Activated naive CD8-positive, alpha-beta T cell treated with anti-CD3 and anti-CD28 coated beads, Interleukin-2, amount 10 ng/mL, durations not matched to agents 7 days and 5 days (primary cell): ENCODE data around the gene S100A6. TPM values are rescaled to one million over a fixed set of nuclear protein-coding genes. Genes with fewer than 3 reads are reported as not detected.
"Not testable (repeated sequence)": the region's sequence is repeated elsewhere in the genome, so short reads cannot be mapped to it uniquely, and the experiment has no call there.

ENCODE experiments used
- ATAC-seq: fragments of 150-1000 bp; cut with Tn5 transposase; one replicate; pipeline ENCODE4 v1.10.0; 2021; ENCODE audit warnings: low read depth, moderate library complexity
- POLR2A ChIA-PET: fragments of 350-600 bp; sonication (Branson Sonifier 250); formaldehyde crosslinking; loops from one replicate; lab custom pipeline; 2021; ENCODE audit warnings: antibody characterized with exemption; lab: Charles Lee
- DNase-seq: peaks from one replicate; pipeline ENCODE4 v3.0.0; 2021
- H3K27ac Mint-ChIP-seq: one replicate; pipeline ENCODE4 v1.8.0; 2022; ENCODE audit warnings: mild to moderate bottlenecking, mixed read lengths
- H3K27me3 Mint-ChIP-seq: one replicate; pipeline ENCODE4 v1.8.0; 2022; ENCODE audit warnings: mild to moderate bottlenecking, moderate library complexity, mixed read lengths
- H3K36me3 Mint-ChIP-seq: one replicate; pipeline ENCODE4 v1.8.0; 2021; ENCODE audit warnings: mild to moderate bottlenecking, mixed read lengths
- H3K4me1 Mint-ChIP-seq: one replicate; pipeline ENCODE4 v1.8.0; 2021; ENCODE audit warnings: mixed read lengths
- H3K4me3 Mint-ChIP-seq: one replicate; pipeline ENCODE4 v1.8.0; 2022; ENCODE audit warnings: mild to moderate bottlenecking, moderate library complexity, mixed read lengths
- H3K9me3 Mint-ChIP-seq: one replicate; pipeline ENCODE4 v1.8.0; 2021; ENCODE audit warnings: mixed read lengths
- total RNA-seq, 2 experiments: library from RNA; stranded (reverse); gene quantifications; one replicate each; pipeline ENCODE4 v1.2.3, GENCODE V29; 2021

Gene S100A6
- total RNA-seq, result 100 to 1,000 TPM; 365 to 373 TPM

DNA sequence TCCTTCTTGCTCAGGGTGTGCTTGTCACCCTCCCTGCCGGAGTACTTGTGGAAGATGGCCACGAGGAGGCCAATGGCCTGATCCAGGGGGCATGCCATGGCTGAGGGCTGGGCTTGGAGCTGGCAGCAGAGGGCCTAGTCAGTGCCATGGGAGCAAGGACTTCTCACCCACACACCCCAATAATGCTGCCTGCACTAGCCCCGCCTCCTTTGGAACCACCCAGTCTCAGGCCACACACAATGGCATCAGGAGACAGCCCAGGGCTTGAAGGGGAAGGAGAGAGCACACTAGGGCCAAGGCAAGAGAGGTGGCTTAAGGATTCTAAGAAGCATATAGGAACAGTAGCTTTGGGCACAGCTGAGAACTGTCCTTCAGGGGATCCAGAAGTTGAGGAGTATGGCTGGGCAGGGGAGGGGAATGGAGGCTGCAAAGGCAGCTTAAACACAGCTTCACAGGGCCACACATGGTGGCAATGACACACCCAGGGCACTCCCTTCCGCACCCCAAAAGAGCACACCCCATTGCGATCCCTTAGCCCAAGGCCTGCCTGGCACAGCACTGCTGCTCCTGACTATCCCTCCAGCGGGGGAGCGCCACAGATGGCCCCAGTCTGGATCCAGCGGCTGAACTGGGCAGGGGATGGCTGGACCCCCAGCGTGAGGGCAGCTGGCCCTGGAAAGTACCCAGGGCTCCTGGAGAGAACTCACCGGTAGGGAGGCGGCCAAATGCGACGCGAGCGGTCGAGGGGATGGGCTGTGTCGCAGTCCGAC, at the start of gene S100A6:
TSS of gene S100A6 (minus strand) at position 750 of the 770 bp plus-strand sequence. CDS start at position 98, 652 bp downstream.
- H3K9me3 Mint-ChIP-seq, result no peaks in the 10 kb centered on the region
- H3K27me3 Mint-ChIP-seq, result no peaks in the 10 kb centered on the region
- peak; percentile 58 for DNase-seq
- peaks cover 56% of the 10 kb centered on the region for H3K4me1 Mint-ChIP-seq
- POLR2A ChIA-PET, result interaction anchor here (0.8 to 6.8 kb wide), 16 partner anchors 10 to 455 kb away, joined by 3 to 140 read pairs (median 4); partner anchors contain the start of genes CHTOP, JTB, S100A2 and S100A4
- peak; percentile 40 for ATAC-seq
- H3K36me3 Mint-ChIP-seq, result peaks cover 6% of the 10 kb centered on the region
- peak within 1 kb of the TSS; percentile 91 for H3K4me3 Mint-ChIP-seq
- peak within 1 kb of the TSS; percentile 99 for H3K27ac Mint-ChIP-seq

DNA sequence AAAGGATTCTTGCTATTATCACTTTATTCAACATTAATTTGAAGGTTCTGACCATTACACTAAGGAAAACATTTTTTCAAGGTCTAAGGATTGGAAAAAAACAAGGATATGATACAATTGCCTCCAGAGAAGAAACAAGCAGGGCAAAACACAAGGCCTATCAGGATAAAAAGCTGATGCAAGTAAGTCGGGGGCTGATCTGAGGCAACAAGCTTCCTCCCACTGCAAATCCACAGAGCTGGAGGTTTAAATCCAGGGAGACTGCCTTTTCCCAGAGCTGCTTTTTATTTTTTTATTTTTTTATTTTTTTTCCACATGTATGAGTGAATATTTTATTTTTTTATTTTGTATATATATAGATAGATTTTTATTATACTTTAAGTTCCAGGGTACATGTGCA, 49.2 kb upstream of the S100A6 start:
- DNase-seq (no peak), ATAC-seq (no peak)
- Mint-ChIP-seq H3K27me3 (peaks cover 23% of the 10 kb centered on the region), H3K27ac (no peak overlapping the region), H3K36me3 (no peaks in the 10 kb centered on the region), H3K9me3 (no peaks in the 10 kb centered on the region), H3K4me1 (no peaks in the 10 kb centered on the region), H3K4me3 (no peak overlapping the region)
- POLR2A ChIA-PET, result no interaction called here

DNA sequence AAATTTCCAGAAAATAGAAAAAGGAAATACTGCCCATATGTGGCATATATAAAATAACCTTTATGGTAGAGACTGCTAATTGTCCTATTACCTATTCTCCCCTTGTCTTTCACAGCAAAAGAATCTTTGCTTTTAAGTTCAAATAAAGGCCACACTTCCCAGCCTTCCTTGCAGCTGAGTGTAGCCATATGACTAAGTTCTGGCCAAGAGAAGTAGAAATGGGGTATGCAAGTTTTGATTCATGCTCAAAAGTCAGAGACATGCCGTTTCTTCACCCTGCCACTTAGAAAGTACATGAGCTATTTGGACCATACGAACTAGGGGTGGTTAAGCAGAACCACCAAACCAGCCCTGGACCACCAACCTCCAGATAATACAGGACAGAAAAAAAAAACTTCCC, 48.2 kb upstream of the S100A6 start:
- Mint-ChIP-seq H3K27ac (no peak overlapping the region), H3K4me3 (no peak overlapping the region), H3K27me3 (peaks cover 30% of the 10 kb centered on the region), H3K9me3 (no peaks in the 10 kb centered on the region), H3K36me3 (no peaks in the 10 kb centered on the region), H3K4me1 (no peaks in the 10 kb centered on the region)
- no peak for DNase-seq
- POLR2A ChIA-PET, result no interaction called here
- no peak for ATAC-seq

DNA sequence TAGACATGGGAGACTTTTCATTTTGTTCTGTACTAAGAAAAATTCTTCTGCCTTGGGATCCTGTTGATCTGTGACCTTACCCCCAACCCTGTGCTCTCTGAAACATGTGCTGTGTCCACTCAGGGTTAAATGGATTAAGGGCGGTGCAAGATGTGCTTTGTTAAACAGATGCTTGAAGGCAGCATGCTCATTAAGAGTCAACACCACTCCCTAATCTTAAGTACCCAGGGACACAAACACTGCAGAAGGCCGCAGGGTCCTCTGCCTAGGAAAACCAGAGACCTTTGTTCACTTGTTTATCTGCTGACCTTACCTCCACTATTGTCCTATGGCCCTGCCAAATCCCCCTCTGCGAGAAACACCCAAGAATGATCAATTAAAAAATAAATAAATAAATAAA, 47.7 kb upstream of the S100A6 start:
- H3K4me3 Mint-ChIP-seq, H3K27ac Mint-ChIP-seq, DNase-seq, H3K9me3 Mint-ChIP-seq, H3K4me1 Mint-ChIP-seq, H3K36me3 Mint-ChIP-seq, ATAC-seq, POLR2A ChIA-PET: not testable (repeated sequence)
- H3K27me3 Mint-ChIP-seq, result peaks cover 32% of the 10 kb centered on the region

DNA sequence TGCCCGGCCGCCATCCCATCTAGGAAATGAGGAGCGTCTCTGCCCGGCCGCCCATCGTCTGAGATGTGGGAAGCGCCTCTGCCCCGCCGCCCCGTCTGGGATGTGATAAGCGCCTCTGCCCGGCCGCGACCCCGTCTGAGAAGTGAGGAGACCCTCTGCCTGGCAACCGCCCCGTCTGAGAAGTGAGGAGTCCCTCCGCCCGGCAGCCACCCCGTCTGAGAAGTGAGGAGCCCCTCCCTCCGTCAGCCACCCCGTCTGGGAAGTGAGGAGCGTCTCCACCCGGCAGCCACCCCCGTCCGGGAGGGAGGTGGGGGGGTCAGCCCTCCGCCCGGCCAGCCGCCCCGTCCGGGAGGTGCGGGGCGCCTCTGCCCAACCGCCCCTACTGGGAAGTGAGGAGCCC, 47.0 kb upstream of the S100A6 start:
- DNase-seq, H3K4me1 Mint-ChIP-seq, ATAC-seq, H3K9me3 Mint-ChIP-seq, H3K27ac Mint-ChIP-seq, H3K4me3 Mint-ChIP-seq, POLR2A ChIA-PET, H3K36me3 Mint-ChIP-seq: not testable (repeated sequence)
- peaks cover 33% of the 10 kb centered on the region for H3K27me3 Mint-ChIP-seq

DNA sequence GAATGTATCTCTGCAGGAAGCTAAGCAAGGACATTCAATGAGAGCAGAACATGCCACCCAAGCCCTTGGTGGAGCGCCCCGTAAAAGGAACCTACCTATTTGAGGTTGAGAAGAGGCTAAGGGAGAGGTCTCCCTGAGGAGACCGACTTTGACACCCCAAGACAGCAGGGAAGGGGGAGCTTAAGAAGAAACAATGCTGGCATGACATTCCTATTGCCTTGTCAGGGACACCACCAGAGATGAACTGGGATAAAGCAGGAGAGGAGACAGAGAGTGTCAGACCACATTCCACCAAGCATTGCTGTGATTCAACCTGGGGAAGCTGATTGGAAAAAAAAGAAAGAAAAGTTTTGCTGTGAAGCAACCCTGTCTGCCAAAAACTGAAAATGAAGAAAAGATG, 43.1 kb upstream of the S100A6 start:
- no peak overlapping the region for H3K27ac Mint-ChIP-seq
- POLR2A ChIA-PET, result no interaction called here

DNA sequence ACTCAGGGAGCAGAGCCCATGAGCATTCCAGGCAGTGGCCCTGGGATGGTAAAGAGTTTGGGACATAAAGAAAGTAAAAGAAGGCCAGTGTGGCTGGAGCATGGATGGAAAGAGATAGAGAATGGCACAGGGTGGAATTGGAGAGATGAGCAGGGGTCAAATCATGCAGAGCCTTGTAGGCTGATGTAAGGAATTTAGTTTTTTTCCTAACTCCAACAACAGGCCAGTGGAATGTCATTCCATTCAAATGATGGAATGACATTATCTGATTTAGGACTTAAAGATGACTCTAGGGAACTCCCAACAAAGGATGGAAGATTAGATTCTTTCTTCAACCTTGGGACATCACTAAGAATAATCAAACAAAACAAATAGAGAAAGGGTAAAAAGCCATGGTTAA, 42.7 kb upstream of the S100A6 start:
- POLR2A ChIA-PET, result no interaction called here
- Mint-ChIP-seq H3K9me3 (no peaks in the 10 kb centered on the region), H3K27me3 (peaks cover 31% of the 10 kb centered on the region), H3K27ac (no peak overlapping the region), H3K36me3 (no peaks in the 10 kb centered on the region), H3K4me1 (no peaks in the 10 kb centered on the region), H3K4me3 (no peak overlapping the region)
- ATAC-seq (no peak), DNase-seq (no peak)

More for the DNA sequence above, 43.1 kb upstream of the S100A6 start:
- no peak for DNase-seq
- no peak overlapping the region for H3K4me3 Mint-ChIP-seq
- no peak for ATAC-seq
- peaks cover 31% of the 10 kb centered on the region for H3K27me3 Mint-ChIP-seq
- H3K36me3 Mint-ChIP-seq, result no peaks in the 10 kb centered on the region
- no peaks in the 10 kb centered on the region for H3K4me1 Mint-ChIP-seq
- no peaks in the 10 kb centered on the region for H3K9me3 Mint-ChIP-seq

DNA sequence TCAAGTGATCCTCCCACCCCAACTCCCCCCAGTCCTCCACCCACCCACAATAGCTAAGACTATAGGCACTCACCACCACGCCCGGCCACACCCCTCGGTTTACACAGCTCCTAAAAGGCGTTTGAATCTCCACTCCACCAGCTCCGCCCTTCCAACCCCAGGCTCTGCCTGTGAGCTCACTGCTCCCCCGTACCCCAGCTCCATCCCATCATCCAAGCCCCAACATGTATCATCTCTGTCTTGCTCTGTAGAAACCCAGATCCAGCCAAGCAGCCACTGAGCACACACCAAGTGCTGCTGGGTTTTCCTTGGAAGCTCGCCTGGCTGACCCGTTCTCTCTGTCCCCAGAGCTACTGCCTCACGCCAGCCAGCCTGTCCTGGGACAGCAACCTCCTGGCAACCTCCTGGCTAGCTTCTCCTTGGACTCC, 41.8 kb upstream of the S100A6 start:
- H3K27ac Mint-ChIP-seq, result no peak overlapping the region
- peaks cover 31% of the 10 kb centered on the region for H3K27me3 Mint-ChIP-seq
- DNase-seq, result no peak
- H3K9me3 Mint-ChIP-seq, result no peaks in the 10 kb centered on the region
- peaks cover 7% of the 10 kb centered on the region for H3K4me1 Mint-ChIP-seq
- no peaks in the 10 kb centered on the region for H3K36me3 Mint-ChIP-seq
- no peak overlapping the region for H3K4me3 Mint-ChIP-seq
- ATAC-seq, result no peak
- POLR2A ChIA-PET, result interaction anchor here (0.7 kb wide), 1 partner anchor 71 kb away, joined by 3 read pairs; no protein-coding TSS in a partner anchor

DNA sequence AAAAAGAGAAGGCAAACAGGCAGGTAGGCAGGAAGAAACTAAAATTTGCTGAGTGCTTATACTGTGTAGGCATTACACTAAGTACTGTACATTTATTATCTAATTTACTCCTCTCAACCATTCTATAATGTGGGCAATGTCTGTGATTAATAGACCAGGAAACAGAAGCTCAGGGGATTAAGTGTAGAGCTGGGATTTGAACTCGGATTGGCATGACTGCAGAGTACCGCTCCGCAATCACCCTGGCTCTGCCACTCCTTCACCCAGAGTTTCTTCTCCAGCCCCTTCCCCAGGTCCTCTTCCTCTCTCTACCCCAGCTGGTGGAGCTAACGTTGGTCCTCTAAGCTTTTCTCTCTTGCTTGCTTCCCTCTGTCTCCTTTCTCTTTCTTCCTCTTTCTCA, 41.3 kb upstream of the S100A6 start:
- ATAC-seq, result no peak
- Mint-ChIP-seq H3K4me3 (no peak overlapping the region), H3K27ac (no peak overlapping the region), H3K4me1 (peaks cover 11% of the 10 kb centered on the region), H3K27me3 (peaks cover 31% of the 10 kb centered on the region), H3K9me3 (no peaks in the 10 kb centered on the region), H3K36me3 (no peaks in the 10 kb centered on the region)
- POLR2A ChIA-PET, result interaction anchor here (0.6 kb wide), 1 partner anchor 67 kb away, joined by 5 read pairs; no protein-coding TSS in a partner anchor
- no peak for DNase-seq

DNA sequence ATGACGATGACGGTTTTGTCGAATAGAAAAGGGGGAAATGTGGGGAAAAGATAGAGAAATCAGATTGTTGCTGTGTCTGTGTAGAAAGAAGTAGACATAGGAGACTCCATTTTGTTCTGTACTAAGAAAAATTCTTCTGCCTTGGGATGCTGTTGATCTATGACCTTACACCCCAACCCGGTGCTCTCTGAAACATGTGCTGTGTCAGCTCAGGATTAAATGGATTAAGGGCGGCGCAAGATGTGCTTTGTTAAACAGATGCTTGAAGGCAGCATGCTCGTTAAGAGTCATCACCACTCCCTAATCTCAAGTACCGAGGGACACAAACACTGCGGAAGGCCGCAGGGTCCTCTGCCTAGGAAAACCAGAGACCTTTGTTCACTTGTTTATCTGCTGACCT, 39.7 kb upstream of the S100A6 start:
- DNase-seq, POLR2A ChIA-PET, H3K9me3 Mint-ChIP-seq, H3K4me3 Mint-ChIP-seq, ATAC-seq, H3K27ac Mint-ChIP-seq, H3K36me3 Mint-ChIP-seq: not testable (repeated sequence)
- Mint-ChIP-seq H3K4me1 (peaks cover 18% of the 10 kb centered on the region), H3K27me3 (peaks cover 39% of the 10 kb centered on the region)

DNA sequence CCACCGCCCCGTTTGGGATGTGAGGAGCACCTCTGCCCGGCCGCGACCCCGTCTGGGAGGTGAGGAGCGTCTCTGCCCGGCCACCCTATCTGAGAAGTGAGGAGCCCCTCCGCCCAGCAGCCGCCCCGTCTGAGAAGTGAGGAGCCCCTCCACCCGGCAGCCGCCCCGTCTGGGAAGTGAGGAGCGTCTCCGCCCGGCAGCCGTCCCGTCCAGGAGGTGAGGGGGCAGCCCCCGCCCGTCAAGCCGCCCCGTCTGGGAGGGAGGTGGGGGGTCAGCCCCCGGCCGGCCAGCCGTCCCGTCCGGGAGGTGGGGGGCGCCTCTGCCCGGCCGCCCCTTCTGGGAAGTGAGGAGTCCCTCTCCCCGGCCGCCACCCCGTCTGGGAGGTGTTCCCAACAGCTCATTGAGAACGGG, 39.3 kb upstream of the S100A6 start:
- H3K27ac Mint-ChIP-seq, H3K4me3 Mint-ChIP-seq, H3K9me3 Mint-ChIP-seq, ATAC-seq, H3K36me3 Mint-ChIP-seq, DNase-seq, POLR2A ChIA-PET: not testable (repeated sequence)
- Mint-ChIP-seq H3K4me1 (peaks cover 18% of the 10 kb centered on the region), H3K27me3 (peaks cover 41% of the 10 kb centered on the region)

DNA sequence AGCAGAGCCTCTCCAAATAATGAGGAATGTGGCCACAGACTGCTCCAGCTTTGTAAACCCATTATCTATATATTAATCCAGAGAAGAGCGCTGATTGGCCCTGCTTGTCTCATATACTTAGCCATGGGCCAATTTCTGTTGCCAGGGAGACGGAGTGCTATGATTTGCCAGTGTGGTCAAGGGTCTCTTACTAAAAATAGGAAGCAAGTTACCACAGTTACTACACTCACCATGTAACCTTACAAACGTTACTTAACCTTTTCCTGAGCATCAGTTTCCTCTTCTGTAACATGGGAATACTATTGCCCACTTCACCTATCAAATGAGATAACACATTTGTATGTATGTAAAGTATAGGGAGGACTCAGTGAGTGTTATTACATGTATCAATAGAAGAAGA, 37.6 kb upstream of the S100A6 start:
- H3K4me1 Mint-ChIP-seq, result peaks cover 22% of the 10 kb centered on the region
- ATAC-seq (no peak), DNase-seq (no peak)
- H3K4me3 Mint-ChIP-seq, result no peak overlapping the region
- H3K36me3 Mint-ChIP-seq, result no peaks in the 10 kb centered on the region
- H3K27me3 Mint-ChIP-seq, result peaks cover 27% of the 10 kb centered on the region
- no peak overlapping the region for H3K27ac Mint-ChIP-seq
- POLR2A ChIA-PET, result interaction anchor here (0.6 to 1.3 kb wide), 5 partner anchors 25 to 417 kb away, joined by 3 to 4 read pairs (median 4); partner anchors contain the start of gene RPS27
- no peaks in the 10 kb centered on the region for H3K9me3 Mint-ChIP-seq

DNA sequence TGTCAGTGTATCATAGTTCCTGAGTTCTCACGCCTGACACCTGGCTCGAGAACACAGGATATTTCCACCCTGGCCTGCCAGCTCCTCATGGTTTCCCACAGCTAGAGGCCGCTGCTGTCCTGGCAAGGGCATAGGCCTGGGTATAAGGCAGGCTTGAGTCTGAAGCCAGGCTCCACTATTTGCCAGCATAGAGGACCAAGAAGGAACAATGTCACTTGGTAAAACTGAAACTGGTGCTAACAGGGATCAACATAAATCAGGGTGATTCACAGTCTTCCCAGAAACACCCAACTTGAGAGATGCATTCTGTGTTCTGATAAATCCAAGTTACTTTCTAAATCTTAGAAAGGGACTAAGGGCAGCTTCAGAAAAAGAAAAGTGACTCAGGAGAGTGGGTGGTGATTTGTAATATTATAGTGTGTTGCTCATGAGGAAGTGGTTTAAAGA, 36.8 kb upstream of the S100A6 start:
- peak; percentile 76 for ATAC-seq
- Mint-ChIP-seq H3K27ac (no peak overlapping the region), H3K4me1 (peaks cover 27% of the 10 kb centered on the region), H3K36me3 (no peaks in the 10 kb centered on the region), H3K27me3 (peaks cover 19% of the 10 kb centered on the region), H3K4me3 (no peak overlapping the region), H3K9me3 (no peaks in the 10 kb centered on the region)
- DNase-seq, result peak; percentile 63
- POLR2A ChIA-PET, result interaction anchor here (0.6 to 2.0 kb wide), 11 partner anchors 26 to 418 kb away, joined by 3 to 8 read pairs (median 4); partner anchors contain the start of genes RAB13, RPS27, S100A16 and S100A6
